Effector memory CD8-positive, alpha-beta T cell (primary cell): ENCODE results near the gene SRGAP2C.
"Not testable (repeated sequence)": the region's sequence is repeated elsewhere in the genome, so short reads cannot be mapped to it uniquely, and the experiment has no call there.

Experiments
- ATAC-seq: fragments of 150-1000 bp; cut with Tn5 transposase; replicated peaks from 2 replicates; pipeline ENCODE4 v1.10.0; 2021; ENCODE audit warnings: mild to moderate bottlenecking, moderate library complexity
- DNase-seq, 3 experiments: peaks; one replicate each; pipeline ENCODE4 v3.0.0; 2021
- H3K27ac Mint-ChIP-seq, 2 donors: one replicate each; pipeline ENCODE4 v1.8.0; 2022; ENCODE audit warnings: mild to moderate bottlenecking in 2 of 2, mixed read lengths in 2 of 2, moderate library complexity in 2 of 2
- H3K27me3 Mint-ChIP-seq, 2 donors: one replicate each; pipeline ENCODE4 v1.8.0; 2022; ENCODE audit warnings: mixed read lengths in 2 of 2
- H3K36me3 Mint-ChIP-seq: one replicate; pipeline ENCODE4 v1.8.0; 2022; ENCODE audit warnings: mild to moderate bottlenecking, moderate library complexity, mixed read lengths; ENCODE audit not compliant: insufficient read depth
- H3K4me1 Mint-ChIP-seq, 2 donors: one replicate each; pipeline ENCODE4 v1.8.0; 2022; ENCODE audit warnings: low read depth in 2 of 2, mixed read lengths in 2 of 2
- H3K4me3 Mint-ChIP-seq, 2 donors: one replicate each; pipeline ENCODE4 v1.8.0; 2022; ENCODE audit warnings: mild to moderate bottlenecking in 2 of 2, mixed read lengths in 2 of 2, moderate library complexity in 2 of 2
- H3K9me3 Mint-ChIP-seq, 2 donors: one replicate each; pipeline ENCODE4 v1.8.0; 2022; ENCODE audit warnings: mixed read lengths in 2 of 2

SRGAP2C gene

DNA sequence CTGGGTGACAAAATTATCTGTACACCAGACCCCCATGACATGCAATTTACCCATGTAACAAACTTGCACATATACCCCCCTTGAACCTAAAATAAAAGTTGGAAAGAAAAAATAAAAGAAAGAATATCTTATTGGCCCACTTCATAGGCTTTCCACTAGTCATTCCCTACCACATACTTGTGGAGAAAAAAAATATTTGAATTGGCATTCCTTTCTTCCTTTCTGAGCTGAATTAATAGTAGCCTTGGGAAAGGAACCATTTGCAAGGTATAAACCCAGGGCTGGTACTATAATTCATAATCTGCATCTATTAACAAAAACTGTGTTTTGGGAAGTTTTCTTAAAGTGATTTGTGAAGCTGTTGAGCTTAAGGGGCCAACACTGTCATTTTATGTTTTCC is 140.0 kb downstream of the SRGAP2C start:
- H3K36me3 Mint-ChIP-seq, DNase-seq, H3K27ac Mint-ChIP-seq, H3K4me3 Mint-ChIP-seq, ATAC-seq, H3K4me1 Mint-ChIP-seq, H3K27me3 Mint-ChIP-seq, H3K9me3 Mint-ChIP-seq: not testable (repeated sequence)

DNA sequence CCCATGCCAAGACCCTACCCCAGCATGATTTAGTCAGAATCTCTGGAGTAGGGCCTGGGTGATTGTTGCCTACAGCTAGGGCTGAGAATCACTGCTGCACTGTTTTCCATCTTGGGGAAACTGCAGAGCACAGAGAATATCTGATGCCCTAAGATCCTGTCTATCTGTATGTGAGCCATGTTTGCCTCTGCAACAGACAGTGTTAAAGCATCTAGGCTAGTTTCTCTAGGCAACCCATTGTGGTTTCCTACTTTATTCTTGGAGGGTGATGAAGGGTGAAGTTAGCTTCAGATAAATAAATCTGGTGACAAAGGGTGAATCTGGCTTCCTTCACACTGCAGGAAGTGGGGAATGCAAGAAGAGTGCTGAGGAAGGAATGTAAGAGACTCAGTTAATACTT is 147.4 kb downstream of the SRGAP2C start:
- H3K4me3 Mint-ChIP-seq, ATAC-seq, H3K4me1 Mint-ChIP-seq, H3K36me3 Mint-ChIP-seq, DNase-seq, H3K27ac Mint-ChIP-seq, H3K9me3 Mint-ChIP-seq, H3K27me3 Mint-ChIP-seq: not testable (repeated sequence)

DNA sequence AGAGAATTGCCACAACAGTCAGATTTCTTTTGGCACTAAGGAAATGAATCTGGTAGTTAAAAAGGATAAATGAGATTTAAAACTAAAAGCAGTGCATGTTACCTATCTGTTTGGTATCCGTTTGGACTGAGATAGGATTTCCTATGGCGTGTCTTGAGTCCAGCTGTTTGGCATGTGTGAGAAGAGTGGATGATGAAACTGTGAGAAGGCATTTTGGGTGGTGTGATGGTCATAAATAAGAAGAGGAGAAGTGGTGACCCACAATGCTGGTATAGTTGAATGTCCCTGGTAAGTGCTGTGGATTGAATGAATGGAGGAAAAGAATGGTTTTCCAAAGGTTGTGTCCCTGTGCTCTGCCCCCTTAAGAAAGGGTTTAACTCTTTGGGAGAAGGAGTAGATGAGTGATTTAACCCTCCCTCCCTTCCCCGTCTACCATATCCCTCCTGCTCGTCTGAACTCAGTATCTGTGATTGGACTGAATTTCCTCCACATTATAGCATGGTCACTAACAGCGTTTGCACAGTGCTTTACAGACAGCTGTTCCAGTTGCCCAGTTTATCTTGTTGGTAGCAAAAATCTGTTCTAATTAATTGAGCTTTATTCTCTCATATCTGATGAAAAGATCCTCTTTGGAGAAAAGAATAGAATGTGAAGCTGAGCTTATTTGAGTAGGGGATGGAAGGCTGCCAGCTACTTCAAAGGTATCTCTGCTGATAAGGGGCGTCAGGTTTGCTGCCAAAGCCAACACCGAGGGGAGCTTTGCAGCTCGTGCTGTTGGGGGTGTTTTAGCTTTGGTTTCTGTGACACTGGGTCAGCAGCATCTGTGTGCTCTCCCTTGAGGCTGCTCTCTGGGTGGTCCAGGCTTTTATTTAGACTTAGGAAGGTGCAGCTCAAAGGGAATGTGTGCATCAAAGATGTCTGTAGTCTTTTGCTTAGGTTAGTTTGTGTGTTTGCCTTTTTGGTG is 148.1 kb downstream of the SRGAP2C start:
- H3K9me3 Mint-ChIP-seq, H3K27me3 Mint-ChIP-seq, H3K4me1 Mint-ChIP-seq, H3K4me3 Mint-ChIP-seq, H3K27ac Mint-ChIP-seq, H3K36me3 Mint-ChIP-seq, ATAC-seq, DNase-seq: not testable (repeated sequence)

DNA sequence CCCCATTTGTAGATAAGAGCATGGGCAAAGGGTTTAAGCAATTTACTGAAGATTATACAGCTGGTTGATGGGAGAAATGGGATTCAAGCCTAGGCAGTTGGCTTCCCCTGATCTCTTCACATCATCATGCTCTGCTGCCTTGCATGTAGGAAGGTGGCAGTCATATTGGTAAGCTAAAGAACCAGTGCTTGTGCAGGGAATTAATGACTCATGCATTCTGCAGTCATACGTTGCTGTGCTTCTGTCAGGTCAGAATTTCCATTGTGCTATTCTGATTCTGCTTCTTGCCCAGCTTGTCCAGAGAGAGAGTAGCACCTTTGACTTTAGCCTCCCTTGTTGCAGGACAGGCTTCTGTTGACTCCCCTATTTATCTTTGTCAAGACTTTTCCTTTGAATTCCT is 153.2 kb downstream of the SRGAP2C start:
- DNase-seq, H3K36me3 Mint-ChIP-seq, ATAC-seq, H3K4me1 Mint-ChIP-seq, H3K4me3 Mint-ChIP-seq, H3K9me3 Mint-ChIP-seq, H3K27ac Mint-ChIP-seq, H3K27me3 Mint-ChIP-seq: not testable (repeated sequence)

DNA sequence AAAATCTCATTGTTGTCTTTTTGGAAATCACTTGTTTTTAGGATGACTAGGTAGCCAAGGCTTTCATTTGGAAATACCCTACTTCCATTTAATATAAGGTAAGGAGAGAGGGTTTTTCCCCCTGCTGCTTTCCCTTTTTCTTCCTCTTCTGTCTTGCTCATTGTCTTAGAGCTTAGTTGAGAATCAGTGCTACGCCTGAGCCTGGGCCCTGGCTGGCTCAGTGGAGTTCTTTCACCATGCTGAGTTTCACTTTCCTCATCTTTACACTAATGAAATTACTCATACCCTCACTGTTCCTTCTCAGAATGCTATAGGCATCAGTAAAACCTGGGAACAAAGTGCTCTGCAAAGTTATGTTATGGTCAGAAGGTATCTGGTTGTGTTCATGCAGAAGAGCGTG is 154.8 kb downstream of the SRGAP2C start:
- not testable (repeated sequence) for H3K27ac Mint-ChIP-seq, H3K4me3 Mint-ChIP-seq, H3K9me3 Mint-ChIP-seq, ATAC-seq, H3K4me1 Mint-ChIP-seq, H3K36me3 Mint-ChIP-seq, H3K27me3 Mint-ChIP-seq, DNase-seq

DNA sequence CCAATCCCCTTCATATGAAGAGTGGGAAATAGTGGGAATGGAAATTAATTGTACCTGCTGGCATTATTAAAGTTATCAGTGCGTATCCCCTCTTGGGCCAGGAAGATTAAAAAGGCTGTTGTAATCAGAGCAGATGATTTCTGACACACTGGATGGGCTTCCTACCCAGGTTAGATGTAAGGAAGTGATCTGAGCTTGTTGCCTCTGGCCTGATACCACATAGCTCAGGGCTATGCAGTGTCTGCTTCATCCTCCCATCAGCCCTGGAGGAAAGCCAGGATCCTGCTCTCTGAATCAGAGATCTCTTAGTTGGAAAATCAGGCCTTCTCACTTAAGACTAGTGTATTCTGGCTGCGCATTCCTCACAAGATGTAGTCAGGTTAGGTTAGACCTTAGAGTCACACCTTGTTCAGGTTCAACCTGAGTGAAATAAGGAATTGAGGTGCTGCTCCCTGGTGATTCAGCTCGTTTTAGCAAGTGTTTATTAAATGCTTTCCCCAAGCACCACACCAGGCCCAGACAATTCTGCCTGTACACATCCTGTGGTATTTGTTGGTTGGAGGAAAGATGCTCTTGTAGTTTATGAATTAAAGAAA is 158.6 kb downstream of the SRGAP2C start:
- DNase-seq, H3K27ac Mint-ChIP-seq, H3K4me3 Mint-ChIP-seq, H3K4me1 Mint-ChIP-seq, H3K36me3 Mint-ChIP-seq, H3K9me3 Mint-ChIP-seq, ATAC-seq, H3K27me3 Mint-ChIP-seq: not testable (repeated sequence)

DNA sequence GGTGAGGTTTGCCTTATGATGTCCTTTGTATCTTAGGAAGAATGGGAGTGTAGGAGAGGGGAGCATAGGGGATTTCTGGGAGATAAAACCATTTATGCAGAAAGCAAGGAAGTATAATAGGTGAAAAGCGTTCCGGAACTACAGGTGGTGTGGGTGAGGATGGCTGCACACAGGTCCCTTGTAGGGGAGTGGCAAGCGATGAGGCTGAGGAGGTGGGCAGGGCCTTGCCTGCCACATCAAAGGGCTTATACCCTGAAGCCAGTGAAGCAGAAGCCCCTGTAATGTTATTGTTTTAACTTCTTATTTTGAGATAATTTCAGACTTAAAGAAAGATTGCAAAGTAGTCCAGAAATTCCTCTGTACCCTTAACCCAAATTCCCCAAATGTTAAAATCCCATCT is 159.6 kb downstream of the SRGAP2C start:
- not testable (repeated sequence) for H3K27ac Mint-ChIP-seq, ATAC-seq, H3K4me3 Mint-ChIP-seq, H3K4me1 Mint-ChIP-seq, H3K36me3 Mint-ChIP-seq, H3K27me3 Mint-ChIP-seq, DNase-seq, H3K9me3 Mint-ChIP-seq

DNA sequence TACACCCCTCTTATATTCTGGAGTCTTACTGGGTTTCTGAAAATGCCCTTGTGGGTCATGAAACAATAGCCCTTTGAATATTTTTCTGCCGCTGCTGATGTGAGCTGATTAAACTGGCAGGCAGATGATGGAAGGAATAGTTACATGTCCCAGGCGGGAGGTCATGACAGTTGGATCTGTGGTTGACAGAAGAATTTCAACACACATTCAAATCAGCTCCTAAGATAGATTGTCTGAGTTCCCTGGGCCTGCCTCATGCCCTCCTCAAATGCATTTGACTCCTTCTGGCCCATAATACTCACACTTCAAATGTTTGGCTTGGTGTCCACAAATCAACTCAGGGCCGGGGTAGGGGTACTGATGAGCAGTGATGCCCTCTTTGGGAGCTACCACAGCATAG is 161.9 kb downstream of the SRGAP2C start:
- H3K36me3 Mint-ChIP-seq, DNase-seq, H3K4me1 Mint-ChIP-seq, H3K27ac Mint-ChIP-seq, H3K4me3 Mint-ChIP-seq, H3K27me3 Mint-ChIP-seq, H3K9me3 Mint-ChIP-seq, ATAC-seq: not testable (repeated sequence)

DNA sequence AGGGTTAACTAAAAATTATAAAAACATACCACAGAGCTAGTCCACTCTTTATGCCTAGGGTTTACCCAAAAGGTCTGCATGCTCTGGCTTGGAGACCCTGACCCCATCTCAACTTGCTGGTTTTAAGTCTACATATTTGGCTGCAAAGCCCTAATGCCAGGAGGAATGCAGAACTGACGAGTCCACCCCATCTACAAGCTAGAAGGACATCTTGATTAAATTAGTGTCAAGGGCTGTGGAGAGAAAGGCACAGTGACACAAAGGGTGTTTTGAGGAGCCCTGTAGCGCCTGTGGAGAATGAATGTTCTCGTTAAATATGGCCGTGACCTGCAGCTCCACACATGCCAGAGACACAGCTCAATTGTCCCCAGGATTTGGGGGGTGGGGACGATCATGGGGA is 162.7 kb downstream of the SRGAP2C start:
- not testable (repeated sequence) for H3K9me3 Mint-ChIP-seq, ATAC-seq, H3K27ac Mint-ChIP-seq, H3K27me3 Mint-ChIP-seq, DNase-seq, H3K4me3 Mint-ChIP-seq, H3K4me1 Mint-ChIP-seq, H3K36me3 Mint-ChIP-seq

DNA sequence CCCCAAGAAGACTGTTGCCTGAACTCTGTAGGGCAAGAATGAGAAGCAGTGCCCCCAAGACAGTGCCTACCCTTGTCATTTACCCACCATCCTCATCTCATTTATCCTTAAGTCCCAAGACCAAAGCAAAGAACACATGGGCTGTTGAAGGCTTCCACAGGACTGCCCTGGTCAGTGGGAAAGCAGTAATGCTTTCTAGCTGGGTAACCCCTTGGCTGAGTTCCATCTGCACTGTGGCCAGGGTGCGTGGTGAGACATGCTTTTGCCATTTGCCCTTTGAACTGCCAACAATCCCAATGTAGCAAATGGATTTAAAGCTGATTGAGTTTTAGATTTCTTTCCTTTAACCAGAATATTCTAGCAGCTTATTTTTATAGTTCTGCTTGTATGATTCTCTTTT is 163.3 kb downstream of the SRGAP2C start:
- not testable (repeated sequence) for H3K4me1 Mint-ChIP-seq, H3K9me3 Mint-ChIP-seq, ATAC-seq, H3K27ac Mint-ChIP-seq, H3K36me3 Mint-ChIP-seq, DNase-seq, H3K4me3 Mint-ChIP-seq, H3K27me3 Mint-ChIP-seq

DNA sequence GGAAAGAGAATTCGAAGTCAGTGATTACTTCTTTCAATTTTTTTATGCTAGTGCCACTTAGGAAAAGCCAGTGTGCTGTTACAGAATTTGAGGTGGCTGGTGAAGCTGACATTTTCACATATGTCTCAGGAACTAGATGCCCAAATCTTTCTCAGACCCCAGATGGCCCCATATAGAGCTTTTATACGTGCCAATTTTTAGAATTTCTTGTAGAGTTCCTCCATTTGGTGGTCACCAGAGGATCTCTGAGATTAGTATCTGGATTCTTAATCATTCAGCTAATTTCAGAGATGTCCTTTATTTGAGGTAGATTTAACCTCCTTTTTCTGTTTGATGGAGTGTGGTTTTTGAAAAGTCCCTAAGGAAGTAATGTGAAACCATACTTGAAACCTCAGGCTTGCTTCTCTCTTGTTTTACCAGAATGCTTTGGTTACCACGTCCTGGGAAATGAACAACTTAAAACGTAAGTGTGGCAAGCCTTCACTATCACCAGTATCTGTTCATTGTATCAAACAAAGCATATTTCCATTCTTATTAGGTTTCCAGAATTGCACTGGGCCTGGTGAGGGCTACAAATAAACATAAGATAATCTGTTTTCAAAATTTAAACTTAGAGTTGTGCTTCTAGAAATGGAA is 164.7 kb downstream of the SRGAP2C start:
- H3K4me3 Mint-ChIP-seq, H3K9me3 Mint-ChIP-seq, H3K27me3 Mint-ChIP-seq, H3K36me3 Mint-ChIP-seq, H3K4me1 Mint-ChIP-seq, DNase-seq, H3K27ac Mint-ChIP-seq: not testable (repeated sequence)
- peak; percentile 59 for ATAC-seq

DNA sequence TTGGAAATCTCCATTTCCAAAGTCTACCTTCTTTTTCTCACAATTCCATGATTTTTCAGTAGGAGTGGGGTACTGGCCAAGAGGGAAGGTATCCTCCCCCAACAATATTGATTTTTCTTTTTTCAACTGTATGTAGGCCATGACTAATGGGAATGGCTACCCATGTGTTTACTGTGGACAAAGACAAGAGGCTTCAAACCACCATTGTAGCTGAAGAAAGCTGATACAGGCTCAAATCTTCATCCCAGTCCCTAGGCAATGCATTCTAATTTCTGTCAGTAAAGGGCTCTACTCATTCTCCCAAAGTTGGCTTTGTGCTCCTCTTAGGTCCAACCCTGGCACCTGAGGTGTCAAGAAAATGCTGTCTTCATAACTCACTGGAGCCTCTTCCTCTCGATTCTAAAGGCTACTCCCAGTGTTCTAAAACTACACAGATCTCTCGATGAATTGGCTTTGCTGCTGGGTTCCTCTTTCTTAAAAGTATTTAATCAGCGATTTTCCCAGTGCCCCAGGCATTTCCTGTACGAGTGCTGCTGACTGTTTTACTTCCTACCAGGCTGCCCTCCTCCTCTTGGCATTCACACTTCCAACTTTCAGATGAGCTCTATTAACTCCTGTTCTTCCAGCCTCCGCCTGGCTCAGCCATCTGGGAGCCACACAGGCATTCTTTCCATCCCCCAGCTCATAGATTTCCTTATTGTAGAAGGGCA is 171.1 kb downstream of the SRGAP2C start:
- H3K4me1 Mint-ChIP-seq, H3K27ac Mint-ChIP-seq, DNase-seq, H3K4me3 Mint-ChIP-seq, H3K27me3 Mint-ChIP-seq, H3K36me3 Mint-ChIP-seq, H3K9me3 Mint-ChIP-seq, ATAC-seq: not testable (repeated sequence)

DNA sequence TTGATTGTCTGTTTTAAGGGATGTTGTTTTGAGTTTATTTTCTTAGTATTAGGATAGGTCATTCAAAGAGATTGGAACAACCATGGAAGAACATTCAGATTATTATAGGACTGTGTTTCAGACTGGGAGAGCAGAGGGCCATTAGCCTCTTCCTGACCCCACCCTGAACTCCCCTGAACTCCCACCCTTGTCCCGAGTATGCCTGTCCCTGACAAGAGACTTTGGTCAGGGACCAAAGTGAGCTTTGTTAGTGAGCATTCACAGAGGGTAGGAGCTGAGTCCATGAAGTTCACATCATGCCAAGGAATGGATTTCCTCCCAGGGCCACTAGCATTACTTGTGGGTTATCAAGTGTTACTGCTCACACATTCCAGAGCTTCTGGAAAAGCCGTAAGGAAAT is 172.0 kb downstream of the SRGAP2C start:
- not testable (repeated sequence) for DNase-seq, ATAC-seq, H3K4me1 Mint-ChIP-seq, H3K27me3 Mint-ChIP-seq, H3K27ac Mint-ChIP-seq, H3K9me3 Mint-ChIP-seq, H3K4me3 Mint-ChIP-seq, H3K36me3 Mint-ChIP-seq
